K562 (cell line): Measurements from ENCODE around the gene ACP5. TPM values are rescaled to one million over a fixed set of nuclear protein-coding genes. Genes with fewer than 3 reads are reported as not detected.

Experiments
- CREB3 ChIP-seq: fragments of 450-650 bp; conservative IDR thresholded peaks from 2 replicates; pipeline ENCODE4 v1.6.1; 2016; ENCODE audit warnings: missing genetic modification characterization, low read depth, mild to moderate bottlenecking, missing compliant biosample characterization, moderate library complexity
- EGR1 ChIP-seq: fragments of 450-650 bp; conservative IDR thresholded peaks from 2 replicates; pipeline ENCODE4 v1.6.1; 2017; ENCODE audit warnings: mild to moderate bottlenecking
- IRF1 ChIP-seq: sonication (generic); formaldehyde crosslinking; IDR thresholded peaks from 2 replicates; pipeline ENCODE4 v1.8.0; 2022; ENCODE audit warnings: missing genetic modification reagents, mild to moderate bottlenecking, borderline replicate concordance
- JUNB ChIP-seq: fragments of 450-650 bp; formaldehyde crosslinking; conservative IDR thresholded peaks from 2 replicates; pipeline ENCODE4 v1.4.0; 2020; ENCODE audit warnings: mild to moderate bottlenecking
- MAX ChIP-seq: sonication (generic); formaldehyde crosslinking; IDR thresholded peaks from 2 replicates; pipeline ENCODE4 v1.9.0; 2022; ENCODE audit warnings: mild to moderate bottlenecking, missing genetic modification reagents
- NFYB ChIP-seq: IDR thresholded peaks from 2 replicates; pipeline ENCODE4 v1.6.1; 2011; ENCODE audit warnings: mild to moderate bottlenecking, moderate library complexity; ENCODE audit not compliant: insufficient read length; ENCODE audit errors: extremely low read depth
- PBX2 ChIP-seq, 2 experiments: IDR thresholded peaks in 1 of 2; conservative IDR thresholded peaks in 1 of 2; 2 replicates each; pipeline ENCODE4 v1.6.1; 2016; ENCODE audit warnings: low read depth in 2 of 2, mild to moderate bottlenecking in 1 of 2, missing compliant biosample characterization in 1 of 2, missing genetic modification characterization in 1 of 2, moderate library complexity in 1 of 2
- PTBP1 ChIP-seq: fragments of 200-400 bp; formaldehyde crosslinking; IDR thresholded peaks from 2 replicates; pipeline ENCODE4 v1.6.1; 2017; ENCODE audit warnings: low read depth, low read length
- ZFP91 ChIP-seq: sonication (generic); formaldehyde crosslinking; IDR thresholded peaks from 2 replicates; pipeline ENCODE4 v1.8.0; 2022; ENCODE audit warnings: mild to moderate bottlenecking, missing genetic modification reagents
- ZNF280B ChIP-seq: fragments of 250-450 bp; sonication (Bioruptor Pico); IDR thresholded peaks from 2 replicates; pipeline ENCODE4 v1.5.1; 2021; ENCODE audit warnings: mild to moderate bottlenecking
- polyA plus RNA-seq, 8 experiments: library from polyadenylated mRNA; depleted of rRNA in 4 of 8; stranded (reverse) in 5 of 8; unstranded in 3 of 8; fragments of >200 nt; fragmentation: Nextera tagmentation in 2 of 8; fragmentation: Illumina TruSeq in 1 of 8; extraction: Ambion mirVana in 2 of 8; extraction: Trizol in 1 of 8; gene quantifications; 2 replicates each; pipeline versions ENCODE4 v1.2.1 to v1.2.3, GENCODE V29; 2011 to 2014; ENCODE audit warnings: inconsistent platforms in 1 of 8, missing spikeins in 1 of 8
- total RNA-seq, 7 experiments: library from RNA; depleted of rRNA in 6 of 7; stranded (reverse); fragments of >200 nt in 6 of 7; fragmentation: Illumina TruSeq in 2 of 7; extraction: Trizol in 2 of 7; gene quantifications; 2 replicates each; pipeline versions ENCODE4 v1.2.1 to v1.2.3, GENCODE V29; 2011 to 2021; ENCODE audit warnings: low replicate concordance in 1 of 7

The ACP5 gene
- total and polyA plus RNA-seq, 9 of the 15 experiments (the other 6 are each of a cell fraction or from before 2014, with no cell fraction given), result 0.06 to 1.1 (median 0.31) TPM; not detected in 1

GRCh38 chr19:11530432-11530831 is 47.0 kb downstream of the ACP5 start (continued):
- no peak for TF ChIP-seq PBX2 (CRISPR knock-in tag; IDR thresholded peaks at IDR 0.05; ENCODE audit: low read depth)
- TF ChIP-seq PBX2 (tag; conservative IDR thresholded peaks at IDR 0.05; ENCODE audit: low read depth), result no peak
- TF ChIP-seq ZNF280B (CRISPR knock-in tag), result no peak
- TF ChIP-seq PTBP1, result no peak
- TF ChIP-seq ZFP91, result no peak
- peak; percentile 61 for TF ChIP-seq NFYB
- TF ChIP-seq CREB3, result no peak
- peak; percentile 51; the same call in 1 of the 2 replicates for TF ChIP-seq MAX (CRISPR knock-in tag)
- no peak for TF ChIP-seq EGR1
- TF ChIP-seq JUNB (CRISPR knock-in tag), result no peak
- no peak for TF ChIP-seq IRF1
